Gastroesophageal sphincter (tissue), 4 donors: ENCODE measurements around the gene SNTG2. TPM values are rescaled to one million over a fixed set of nuclear protein-coding genes. Genes with fewer than 3 reads are reported as not detected.

Experiments
- ATAC-seq: fragments of 150-250 bp; one replicate; pipeline ENCODE4 v1.9.1; 2016; ENCODE audit warnings: mild to moderate bottlenecking, moderate library complexity
- H3K27ac ChIP-seq, 4 donors: fragments of 200-600 bp; sonication (generic) in 3 of 4; 1 replicate in 3 of 4; 2 replicates in 1 of 4; pipeline ENCODE4 v1.5.1; 2016 to 2019
- H3K27me3 ChIP-seq: fragments of 200-600 bp; sonication (generic); one replicate; pipeline ENCODE4 v1.5.1; 2019
- H3K36me3 ChIP-seq, 2 donors: fragments of 200-600 bp; sonication (generic); one replicate each; pipeline ENCODE4 v1.5.1; 2019; ENCODE audit warnings: control low read depth in 1 of 2
- H3K4me1 ChIP-seq, 3 donors: fragments of 200-600 bp; sonication (generic); 1 replicate in 2 of 3; 2 replicates in 1 of 3; pipeline ENCODE4 v1.5.1; 2016 to 2019; ENCODE audit warnings: control low read depth in 2 of 3
- H3K4me3 ChIP-seq, 2 donors: fragments of 200-600 bp; sonication (generic); one replicate each; pipeline ENCODE4 v1.5.1; 2019; ENCODE audit warnings: mild to moderate bottlenecking in 1 of 2, moderate library complexity in 1 of 2
- H3K9me3 ChIP-seq, 3 donors: fragments of 200-600 bp; sonication (generic); one replicate each; pipeline ENCODE4 v1.5.1; 2017 to 2019; ENCODE audit warnings: control low read depth in 2 of 3
- EP300 ChIP-seq: sonication (generic); formaldehyde crosslinking; IDR thresholded peaks from one replicate; pipeline ENCODE4 v1.6.1; 2017; ENCODE audit warnings: antibody characterized with exemption, mild to moderate bottlenecking
- POLR2A ChIP-seq, 2 donors: fragments of 450-650 bp; IDR thresholded peaks; one replicate each; pipeline ENCODE4 v1.6.1; 2017; ENCODE audit warnings: antibody characterized with exemption in 2 of 2, mild to moderate bottlenecking in 2 of 2, moderate library complexity in 1 of 2
- POLR2AphosphoS5 ChIP-seq: sonication (generic); formaldehyde crosslinking; IDR thresholded peaks from one replicate; pipeline ENCODE4 v1.6.1; 2017; ENCODE audit warnings: antibody characterized with exemption
- WGBS, 2 donors: methylation state at CpG; one replicate each; pipeline ENCODE4 v1.1.5; 2018; ENCODE audit warnings: low coverage in 1 of 2; 5-methylcytosine and 5-hydroxymethylcytosine counted together
- total RNA-seq, 4 donors: library from RNA; depleted of rRNA; stranded (reverse); fragments of >200 nt; gene quantifications; one replicate each; pipeline ENCODE4 v1.1.0, GENCODE V29; 2016
- TF ChIP-seq, protein P1 (sequence below), 4 experiments: fragments of 200-600 bp in 2 of 4; fragments of 450-650 bp in 2 of 4; sonication (generic) in 1 of 4; IDR thresholded peaks; one replicate each; pipeline ENCODE4 v1.5.1; 2017 to 2019; ENCODE audit warnings: antibody characterized with exemption in 4 of 4, mild to moderate bottlenecking in 2 of 4, moderate library complexity in 2 of 4

Gene SNTG2
- total RNA-seq, 4 donors from 2014 or later = 1.5 to 7.9 (median 4.3) TPM

DNA sequence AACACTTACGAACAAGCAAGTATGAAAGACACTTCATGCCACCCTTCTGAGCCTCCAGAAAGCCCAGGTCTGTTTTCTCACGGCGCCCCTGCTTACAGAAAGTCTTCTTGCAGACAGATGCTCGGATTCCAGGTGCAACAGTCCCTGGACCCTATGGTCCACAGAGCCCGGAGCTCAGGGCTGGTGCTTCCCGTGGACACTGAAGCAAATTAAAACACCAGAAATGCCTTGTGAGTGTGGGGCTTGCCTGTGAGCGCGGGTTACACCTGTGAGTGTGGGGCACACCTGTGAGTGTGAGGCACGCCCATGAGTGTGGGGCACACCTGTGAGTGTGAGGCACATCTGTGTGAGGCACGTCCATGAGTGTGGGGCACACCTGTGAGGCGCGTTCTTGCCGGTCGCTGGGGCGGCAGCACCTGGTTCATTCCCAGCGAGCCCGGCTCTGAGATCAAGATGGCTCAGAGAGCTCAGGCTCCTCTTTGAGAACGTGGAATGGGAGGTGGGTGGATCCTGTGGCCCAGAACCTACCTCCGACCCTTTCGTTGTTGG lies 257.4 kb downstream of the SNTG2 start:
- no peak for ATAC-seq
- H3K4me1 ChIP-seq = no peaks in the 10 kb centered on the region
- no peaks in the 10 kb centered on the region for H3K36me3 ChIP-seq
- no peak overlapping the region for H3K4me3 ChIP-seq
- H3K27ac ChIP-seq = no peak overlapping the region
- peaks cover 0 to 3% (median 0%) of the 10 kb centered on the region in 3 donors for H3K9me3 ChIP-seq
- WGBS, 2 donors = 93 to 98% methylated on average over 8 to 15 of the region's 20 CpGs
- TF ChIP-seq POLR2AphosphoS5 (no peak), POLR2A (IDR thresholded peaks at IDR 0.05) (no peak), EP300 (no peak)
- TF ChIP-seq, protein P1, sequence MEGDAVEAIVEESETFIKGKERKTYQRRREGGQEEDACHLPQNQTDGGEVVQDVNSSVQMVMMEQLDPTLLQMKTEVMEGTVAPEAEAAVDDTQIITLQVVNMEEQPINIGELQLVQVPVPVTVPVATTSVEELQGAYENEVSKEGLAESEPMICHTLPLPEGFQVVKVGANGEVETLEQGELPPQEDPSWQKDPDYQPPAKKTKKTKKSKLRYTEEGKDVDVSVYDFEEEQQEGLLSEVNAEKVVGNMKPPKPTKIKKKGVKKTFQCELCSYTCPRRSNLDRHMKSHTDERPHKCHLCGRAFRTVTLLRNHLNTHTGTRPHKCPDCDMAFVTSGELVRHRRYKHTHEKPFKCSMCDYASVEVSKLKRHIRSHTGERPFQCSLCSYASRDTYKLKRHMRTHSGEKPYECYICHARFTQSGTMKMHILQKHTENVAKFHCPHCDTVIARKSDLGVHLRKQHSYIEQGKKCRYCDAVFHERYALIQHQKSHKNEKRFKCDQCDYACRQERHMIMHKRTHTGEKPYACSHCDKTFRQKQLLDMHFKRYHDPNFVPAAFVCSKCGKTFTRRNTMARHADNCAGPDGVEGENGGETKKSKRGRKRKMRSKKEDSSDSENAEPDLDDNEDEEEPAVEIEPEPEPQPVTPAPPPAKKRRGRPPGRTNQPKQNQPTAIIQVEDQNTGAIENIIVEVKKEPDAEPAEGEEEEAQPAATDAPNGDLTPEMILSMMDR (IDR thresholded peaks at IDR 0.05) = no peak
- no peaks in the 10 kb centered on the region for H3K27me3 ChIP-seq

DNA sequence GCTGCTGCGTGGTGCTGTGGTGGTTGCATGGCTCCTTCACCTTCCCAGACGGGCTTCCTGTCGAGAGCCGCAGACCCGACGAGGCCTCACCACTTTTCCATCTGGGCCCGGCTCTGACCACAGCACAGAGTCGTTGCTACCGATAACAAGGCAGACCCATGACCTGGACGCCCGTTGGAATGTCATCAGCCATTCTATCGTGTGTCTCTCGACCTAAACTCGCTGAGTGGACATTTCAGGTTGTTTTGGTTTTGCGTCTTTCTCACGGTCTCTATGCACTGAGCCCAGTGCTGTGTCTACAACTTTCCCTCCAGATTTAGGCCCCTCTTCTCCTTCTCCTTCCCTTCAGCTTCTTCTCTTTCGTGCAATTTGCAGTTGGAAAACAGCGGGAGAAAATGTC lies 257.9 kb downstream of the SNTG2 start:
- TF ChIP-seq POLR2A (IDR thresholded peaks at IDR 0.05) = no peak
- TF ChIP-seq, protein P1 (IDR thresholded peaks at IDR 0.05) = no peak
- no peak for TF ChIP-seq POLR2AphosphoS5
- no peak for TF ChIP-seq EP300

DNA sequence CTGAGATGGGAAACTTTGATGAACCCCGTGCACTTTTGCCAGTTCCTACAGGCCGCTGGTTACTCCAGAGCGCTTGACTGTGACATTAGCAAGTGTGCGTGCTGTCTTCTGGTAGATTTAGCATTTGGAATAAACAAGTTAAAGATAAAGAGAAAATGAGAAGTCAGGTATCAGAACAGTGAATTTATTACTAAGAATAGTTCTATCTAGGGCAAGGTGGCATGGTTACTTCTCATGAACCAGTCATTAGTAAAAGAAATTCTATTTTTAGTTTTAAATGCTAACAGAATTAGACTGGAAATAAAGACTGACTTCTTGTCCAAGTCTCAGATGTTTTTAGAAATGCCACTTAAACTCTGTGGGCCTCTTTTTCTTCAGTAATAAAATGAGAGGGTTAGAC lies 258.6 kb downstream of the SNTG2 start:
- Histone ChIP-seq H3K4me1 (no peaks in the 10 kb centered on the region), H3K27ac (no peak overlapping the region), H3K9me3 (peaks cover 0 to 15% (median 0%) of the 10 kb centered on the region in 3 donors), H3K36me3 (no peaks in the 10 kb centered on the region), H3K27me3 (no peaks in the 10 kb centered on the region), H3K4me3 (no peak overlapping the region)
- 39 to 46% methylated on average over 4 of the region's 4 CpGs for WGBS, 2 donors
- TF ChIP-seq, protein P1 (IDR thresholded peaks at IDR 0.05) = no peak
- no peak for TF ChIP-seq POLR2A (IDR thresholded peaks at IDR 0.05)
- TF ChIP-seq EP300 = no peak
- no peak for TF ChIP-seq POLR2AphosphoS5
- ATAC-seq = no peak

More for the DNA sequence above, 257.9 kb downstream of the SNTG2 start:
- H3K4me1 ChIP-seq = no peaks in the 10 kb centered on the region
- H3K4me3 ChIP-seq = no peak overlapping the region
- H3K36me3 ChIP-seq = no peaks in the 10 kb centered on the region
- no peak for ATAC-seq
- 91 to 100% methylated on average over 1 to 10 of the region's 18 CpGs for WGBS, 2 donors
- no peaks in the 10 kb centered on the region for H3K27me3 ChIP-seq
- no peak overlapping the region for H3K27ac ChIP-seq
- peaks cover 0 to 8% (median 0%) of the 10 kb centered on the region in 3 donors for H3K9me3 ChIP-seq

DNA sequence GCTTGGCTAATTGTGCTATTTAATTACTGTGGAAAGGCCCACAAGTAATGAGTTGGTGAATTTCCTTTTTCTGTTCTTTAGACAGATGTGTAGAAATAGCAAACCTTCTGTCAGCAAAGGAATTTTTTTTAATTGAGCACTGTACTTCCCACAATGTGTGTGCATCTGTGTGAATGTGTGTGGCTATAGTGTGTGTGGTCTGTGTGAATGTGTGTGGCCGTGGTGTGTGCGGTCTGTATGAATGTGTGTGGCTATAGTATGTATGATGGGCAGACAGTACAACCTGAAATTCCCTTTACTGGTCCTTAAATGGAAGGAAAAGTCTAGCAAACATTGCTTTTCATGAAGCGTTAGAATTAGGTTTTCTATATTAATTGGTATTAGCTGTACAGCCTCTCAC lies 259.1 kb downstream of the SNTG2 start:
- H3K27me3 ChIP-seq = no peaks in the 10 kb centered on the region
- no peaks in the 10 kb centered on the region for H3K36me3 ChIP-seq
- no peak for ATAC-seq

DNA sequence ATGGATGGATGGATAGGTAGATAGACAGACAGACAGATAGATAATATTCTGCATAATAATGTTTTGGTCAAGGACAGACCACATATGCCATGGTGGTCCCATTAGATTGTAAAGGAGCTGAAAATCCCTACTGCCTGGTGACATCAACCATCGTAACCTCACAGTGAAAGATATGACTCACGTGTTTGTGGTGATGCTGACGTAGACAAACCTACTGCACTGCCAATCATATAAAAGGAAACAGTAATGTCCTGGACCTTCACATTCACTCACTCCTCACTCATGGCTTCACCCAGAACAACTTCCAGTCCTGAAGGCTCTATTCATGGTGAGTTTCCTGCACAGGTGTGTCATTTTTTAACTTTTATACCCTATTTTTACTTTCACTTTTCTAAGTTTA lies 259.7 kb downstream of the SNTG2 start:
- ATAC-seq = no peak
- Histone ChIP-seq H3K4me1 (no peaks in the 10 kb centered on the region), H3K36me3 (no peaks in the 10 kb centered on the region), H3K27ac (no peak overlapping the region), H3K27me3 (no peaks in the 10 kb centered on the region), H3K9me3 (peaks cover 0 to 15% (median 0%) of the 10 kb centered on the region in 3 donors), H3K4me3 (no peak overlapping the region)
- no peak for TF ChIP-seq EP300
- TF ChIP-seq, protein P1 (IDR thresholded peaks at IDR 0.05) = no peak
- no peak for TF ChIP-seq POLR2A (IDR thresholded peaks at IDR 0.05)
- TF ChIP-seq POLR2AphosphoS5 = no peak
- WGBS, 2 donors = 77% methylated on average over 3 of the region's 3 CpGs

More for the DNA sequence above, 259.1 kb downstream of the SNTG2 start:
- Histone ChIP-seq H3K4me1 (no peaks in the 10 kb centered on the region), H3K4me3 (no peak overlapping the region), H3K27ac (no peak overlapping the region), H3K9me3 (peaks cover 0 to 15% (median 0%) of the 10 kb centered on the region in 3 donors)
- 63% methylated on average over 3 of the region's 3 CpGs; no CpG with 5 or more reads in 1 of the 2 donors for WGBS, 2 donors
- TF ChIP-seq EP300 (no peak), POLR2AphosphoS5 (no peak), POLR2A (IDR thresholded peaks at IDR 0.05) (no peak)
- TF ChIP-seq, protein P1 (IDR thresholded peaks at IDR 0.05) = no peak
